ENCODE data around the gene LCAT.
A peak's percentile ranks its signal among the peaks of the same experiment; 100 is the strongest.

LCAT gene

GRCh38 chr16:67892375-67892774 lies 51.5 kb downstream of the LCAT start:
- Histone ChIP-seq H2AK5ac (ENCODE audit: low read length) (no peak overlapping the region), H3K4ac (ENCODE audit: low read depth, low read length) (no peak overlapping the region), H4K12ac (ENCODE audit: low read depth, low read length) (no peak overlapping the region), H3K79me1 (ENCODE audit: low read length) (peaks cover 6% of the 10 kb centered on the region), H3K14ac (ENCODE audit: low read length) (no peak overlapping the region), H3K18ac (ENCODE audit: low read length) (no peak overlapping the region), H2BK5ac (ENCODE audit: low read depth, low read length, poor library complexity) (no peak overlapping the region), H3K27ac (ENCODE audit: low read depth, low read length) (no peak overlapping the region), H2AFZ (ENCODE audit: insufficient read depth, low read length, poor library complexity) (no peak overlapping the region), H3K9me3 (ENCODE audit: insufficient read depth, low read depth, low read length) (no peaks in the 10 kb centered on the region), H4K91ac (ENCODE audit: low read depth, low read length) (no peak overlapping the region), H2BK12ac (ENCODE audit: low read length) (no peak overlapping the region), H3K79me2 (ENCODE audit: control insufficient read depth, insufficient read depth, low read length, poor library complexity) (peaks cover 8% of the 10 kb centered on the region), H3K23ac (ENCODE audit: low read length) (no peak overlapping the region), H3K4me3 (ENCODE audit: low read depth, low read length) (no peak overlapping the region), H2BK120ac (ENCODE audit: insufficient read depth, low read length, poor library complexity) (no peak overlapping the region), H3K4me2 (ENCODE audit: low read length) (peak overlapping the region; percentile 67), H3K4me1 (ENCODE audit: control insufficient read depth in 1 of 2, insufficient read depth in 2 of 2, low read length in 2 of 2) (peaks cover 5 to 8% of the 10 kb centered on the region in 2 experiments), H3K36me3 (ENCODE audit: control insufficient read depth in 1 of 2, insufficient read depth in 2 of 2, low read length in 2 of 2) (no peaks in the 10 kb centered on the region), H3K9ac (ENCODE audit: low read length) (no peak overlapping the region), H4K8ac (ENCODE audit: low read depth, low read length) (no peak overlapping the region), H3K27me3 (ENCODE audit: insufficient read depth, low read length) (no peaks in the 10 kb centered on the region)
- DNase-seq, result no peak
- WGBS (ENCODE audit: extremely low coverage, insufficient coverage, insufficient read length), result no CpG with 5 or more reads among the region's 5 CpGs
